Activated CD4-positive, CD25-positive, alpha-beta regulatory T cell treated with anti-CD3 and anti-CD28 coated beads, Interleukin-2, amount 50 U/mL, for 72 hours (primary cell): ENCODE measurements around the gene SPATA6.
"Not testable (repeated sequence)": the region's sequence is repeated elsewhere in the genome, so short reads cannot be mapped to it uniquely, and the experiment has no call there.

Source experiments
- DNase-seq: peaks from one replicate; pipeline ENCODE4 v3.0.0; 2021

Gene SPATA6

GRCh38 chr1:48471691-48472576, at the start of gene SPATA6:
SPATA6 (minus strand) TSS chr1:48472204; CDS start chr1:48472008, 196 bp downstream.
- peak; percentile 83 for DNase-seq

GRCh38 chr1:48519896-48520295, 47.9 kb upstream of the SPATA6 start:
- not testable (repeated sequence) for DNase-seq

- no peak for DNase-seq
Measured at GRCh38 chr1:48506870-48507269, 34.9 kb upstream of the SPATA6 start.

- no peak for DNase-seq
Measured at GRCh38 chr1:48500541-48501450, 28.8 kb upstream of the SPATA6 start.

- DNase-seq, result no peak
Measured at GRCh38 chr1:48499211-48499735, 27.3 kb upstream of the SPATA6 start.

GRCh38 chr1:48498096-48498791, 26.2 kb upstream of the SPATA6 start:
- DNase-seq, result peak; percentile 68

GRCh38 chr1:48495911-48496310, 23.9 kb upstream of the SPATA6 start:
- no peak for DNase-seq

- DNase-seq, result no peak
Measured at GRCh38 chr1:48495166-48495565, 23.2 kb upstream of the SPATA6 start.

- DNase-seq, result no peak
Measured at GRCh38 chr1:48493970-48494769, 22.2 kb upstream of the SPATA6 start.

GRCh38 chr1:48493041-48493440, 21.0 kb upstream of the SPATA6 start:
- DNase-seq, result no peak

GRCh38 chr1:48492392-48492791, 20.4 kb upstream of the SPATA6 start:
- no peak for DNase-seq

GRCh38 chr1:48488721-48489120, 16.7 kb upstream of the SPATA6 start:
- no peak for DNase-seq

- no peak for DNase-seq
Measured at GRCh38 chr1:48480504-48480903, 8.5 kb upstream of the SPATA6 start.

- not testable (repeated sequence) for DNase-seq
Measured at GRCh38 chr1:48480023-48480422, 8.0 kb upstream of the SPATA6 start.

GRCh38 chr1:48472638-48473037, 634 bp upstream of the SPATA6 start:
- DNase-seq, result no peak

GRCh38 chr1:48470950-48471690, 884 bp downstream of the SPATA6 start:
- DNase-seq, result no peak

GRCh38 chr1:48470481-48470855, 1.5 kb downstream of the SPATA6 start:
- DNase-seq, result no peak

GRCh38 chr1:48469616-48470480, 2.2 kb downstream of the SPATA6 start:
- no peak for DNase-seq

- no peak for DNase-seq
Measured at GRCh38 chr1:48466594-48466993, 5.4 kb downstream of the SPATA6 start.

- no peak for DNase-seq
Measured at GRCh38 chr1:48462716-48463302, 9.2 kb downstream of the SPATA6 start.
